ENCODE data around the gene CD69. TPM values are rescaled to one million over a fixed set of nuclear protein-coding genes. Genes with fewer than 3 reads are reported as not detected.

CD69 gene
- not detected in 2 replicates for total RNA-seq (2014; rRNA removed; shearing (Covaris generic); ENCODE audit: low replicate concordance)

DNA sequence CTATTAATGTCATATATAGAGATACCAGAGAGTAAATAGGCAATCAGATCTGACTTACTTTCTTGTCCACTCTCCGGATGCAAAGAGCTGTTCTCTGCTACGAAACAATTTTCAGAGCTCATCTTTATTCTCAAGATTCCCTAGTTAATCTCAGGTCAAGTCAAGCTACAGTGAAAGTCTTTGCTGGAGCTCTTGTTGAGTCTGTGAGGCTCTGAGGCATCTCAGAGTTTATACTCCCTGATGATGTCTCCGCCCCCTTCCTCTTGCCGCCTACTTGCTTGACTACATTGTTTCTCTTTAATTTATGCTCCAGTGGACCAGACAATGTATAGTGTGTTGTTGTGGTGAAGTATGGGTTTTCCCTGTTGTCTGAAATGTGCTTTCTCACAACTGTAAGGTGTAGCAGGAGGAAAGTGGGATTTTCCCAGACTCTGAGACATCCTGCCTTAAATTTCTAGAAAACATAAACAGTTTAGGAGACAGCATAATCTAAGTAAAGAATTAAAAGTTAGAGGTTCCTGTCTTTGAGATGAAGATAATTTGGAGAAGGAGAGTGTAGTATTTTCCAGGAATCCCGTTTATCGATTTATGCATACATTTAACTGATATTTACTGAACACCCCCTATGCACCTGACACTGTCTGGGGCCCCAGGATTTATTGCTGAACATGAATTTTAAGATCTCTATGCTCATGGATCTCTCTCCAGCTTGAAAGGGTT, at the start of gene CD69:
TSS of gene CD69 (minus strand) at position 203 of the 720 bp plus-strand sequence. CDS start at position 122, 81 bp downstream.
- no peak for DNase-seq

DNA sequence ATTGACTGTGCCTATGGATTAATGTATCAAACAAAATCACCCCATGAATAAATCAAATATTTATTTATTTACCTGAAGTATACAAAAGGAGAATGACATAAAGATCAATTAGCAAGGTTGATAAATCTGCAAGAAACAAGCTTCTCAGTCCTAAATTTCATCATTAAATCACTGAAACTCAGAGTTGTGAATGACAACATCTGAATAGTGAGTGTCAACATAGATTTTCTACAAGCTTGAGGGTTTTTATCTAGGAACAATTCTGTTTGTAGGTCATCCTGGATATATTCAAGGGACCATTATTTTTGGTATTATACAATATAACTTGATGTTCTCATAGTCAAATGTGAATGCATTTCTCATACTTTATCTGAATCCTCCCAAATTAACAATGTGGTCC, 49.2 kb upstream of the CD69 start:
- Histone ChIP-seq H3K9me3 (no peaks in the 10 kb centered on the region), H3K4me3 (no peak overlapping the region), H3K27me3 (no peaks in the 10 kb centered on the region), H3K36me3 (no peaks in the 10 kb centered on the region)
- DNase-seq: no peak

More for the DNA sequence above, at the start of gene CD69:
- Histone ChIP-seq H3K4me3 (no peak within 1 kb of the TSS), H3K36me3 (no peaks in the 10 kb centered on the region), H3K9me3 (no peaks in the 10 kb centered on the region), H3K27me3 (no peaks in the 10 kb centered on the region)

DNA sequence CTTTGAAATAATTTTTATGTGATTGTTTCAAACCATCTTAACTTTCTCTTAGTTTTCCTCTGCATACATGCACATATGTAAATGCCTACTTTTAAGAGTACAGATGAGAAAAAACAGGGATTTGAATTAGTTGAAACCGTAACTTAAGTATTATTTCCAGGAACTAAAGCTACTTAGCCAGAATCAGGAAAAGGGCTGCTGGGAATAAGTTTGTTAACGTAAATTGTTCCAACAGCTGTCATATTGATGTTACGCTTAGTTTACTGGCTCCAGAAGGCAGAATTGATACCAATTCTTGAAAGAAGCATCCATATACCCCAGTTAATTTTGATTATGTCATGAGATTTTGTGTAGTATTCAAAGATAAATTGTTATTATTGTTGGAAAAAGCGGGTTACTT, 48.6 kb upstream of the CD69 start:
- Histone ChIP-seq H3K9me3 (no peaks in the 10 kb centered on the region), H3K27me3 (no peaks in the 10 kb centered on the region), H3K36me3 (no peaks in the 10 kb centered on the region), H3K4me3 (no peak overlapping the region)
- no peak for DNase-seq

DNA sequence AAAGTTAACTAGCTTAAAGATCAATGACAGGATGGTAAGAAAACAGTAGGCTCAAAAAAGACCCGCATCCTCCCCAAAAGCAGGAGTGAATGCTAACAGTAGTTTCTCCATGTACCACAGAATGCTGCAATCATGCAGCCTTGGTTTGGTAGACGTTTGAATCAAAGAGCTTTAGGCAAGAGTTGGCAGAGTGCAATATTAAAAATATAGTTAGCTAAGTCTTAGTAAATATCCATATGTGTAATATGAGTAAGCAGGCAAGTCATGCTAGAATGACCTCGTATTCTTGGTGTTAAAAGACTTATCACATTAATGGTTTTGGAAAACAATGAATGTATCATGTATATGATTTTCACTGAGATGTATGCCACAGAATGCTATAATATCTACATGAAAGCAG, 47.8 kb upstream of the CD69 start:
- no peak overlapping the region for H3K4me3 ChIP-seq
- no peak for DNase-seq
- H3K9me3 ChIP-seq: no peaks in the 10 kb centered on the region
- H3K36me3 ChIP-seq: no peaks in the 10 kb centered on the region
- no peaks in the 10 kb centered on the region for H3K27me3 ChIP-seq

DNA sequence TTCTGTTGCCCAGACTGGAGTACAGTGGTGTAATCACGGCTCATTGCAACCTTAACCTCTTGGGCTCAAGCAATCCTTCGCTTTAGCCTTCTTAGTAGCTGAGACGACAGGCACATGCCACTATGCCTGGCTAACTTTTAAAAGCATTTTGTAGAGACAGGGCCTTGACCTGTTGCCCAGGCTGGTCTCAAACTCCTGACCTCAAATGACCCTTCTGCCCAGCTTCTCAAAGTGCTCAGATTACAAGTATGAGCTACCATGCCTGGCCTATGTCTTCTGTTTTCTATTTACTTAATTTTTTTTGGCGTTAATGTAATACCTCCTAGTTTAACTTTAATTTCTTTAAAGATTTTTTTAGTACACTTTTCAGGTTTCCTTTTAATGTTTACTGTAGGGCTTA, 46.0 kb upstream of the CD69 start:
- no peak for DNase-seq
- Histone ChIP-seq H3K27me3 (no peaks in the 10 kb centered on the region), H3K4me3 (no peak overlapping the region), H3K36me3 (no peaks in the 10 kb centered on the region), H3K9me3 (no peaks in the 10 kb centered on the region)

DNA sequence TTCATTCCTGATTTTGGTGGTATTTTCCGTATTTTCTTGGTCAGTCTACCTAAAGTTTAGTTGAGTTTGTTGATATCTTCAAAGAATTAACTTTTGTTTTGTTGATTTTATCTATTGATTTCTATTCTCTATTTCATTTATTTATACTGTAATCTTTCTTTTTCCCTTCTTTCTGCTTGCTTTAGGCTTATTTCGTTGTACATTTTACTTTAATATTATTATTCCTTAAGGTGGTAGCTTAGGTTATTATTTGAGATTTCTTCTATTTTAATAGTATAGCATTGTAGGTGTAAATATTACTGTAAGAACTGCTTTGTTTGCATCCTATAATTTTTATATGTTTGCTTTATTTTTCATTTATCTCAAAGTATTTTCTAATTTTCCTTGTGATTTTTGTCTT, 45.2 kb upstream of the CD69 start:
- H3K36me3 ChIP-seq: no peaks in the 10 kb centered on the region
- no peak for DNase-seq
- no peaks in the 10 kb centered on the region for H3K9me3 ChIP-seq
- no peaks in the 10 kb centered on the region for H3K27me3 ChIP-seq
- no peak overlapping the region for H3K4me3 ChIP-seq

DNA sequence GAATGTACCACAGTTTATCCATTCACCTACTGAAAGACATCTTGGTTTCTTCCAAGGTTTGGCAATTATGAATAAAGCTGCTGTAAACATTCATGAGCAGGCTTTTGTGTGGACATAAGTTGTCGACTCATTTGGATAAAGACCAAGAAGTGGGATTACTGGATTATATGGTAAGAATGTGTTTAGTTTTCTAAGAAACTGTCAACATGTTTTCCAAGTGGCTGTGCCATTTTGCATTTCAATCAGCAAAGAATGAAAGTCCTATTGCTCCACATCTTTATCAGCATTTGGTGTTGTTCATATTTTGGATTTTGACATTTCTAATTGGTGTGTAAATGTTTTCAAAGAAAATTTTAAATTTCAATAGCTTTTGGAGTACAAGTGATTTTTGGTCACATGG, 39.3 kb upstream of the CD69 start:
- H3K27me3 ChIP-seq: no peaks in the 10 kb centered on the region
- no peak for DNase-seq
- H3K36me3 ChIP-seq: no peaks in the 10 kb centered on the region
- no peak overlapping the region for H3K4me3 ChIP-seq
- no peaks in the 10 kb centered on the region for H3K9me3 ChIP-seq

DNA sequence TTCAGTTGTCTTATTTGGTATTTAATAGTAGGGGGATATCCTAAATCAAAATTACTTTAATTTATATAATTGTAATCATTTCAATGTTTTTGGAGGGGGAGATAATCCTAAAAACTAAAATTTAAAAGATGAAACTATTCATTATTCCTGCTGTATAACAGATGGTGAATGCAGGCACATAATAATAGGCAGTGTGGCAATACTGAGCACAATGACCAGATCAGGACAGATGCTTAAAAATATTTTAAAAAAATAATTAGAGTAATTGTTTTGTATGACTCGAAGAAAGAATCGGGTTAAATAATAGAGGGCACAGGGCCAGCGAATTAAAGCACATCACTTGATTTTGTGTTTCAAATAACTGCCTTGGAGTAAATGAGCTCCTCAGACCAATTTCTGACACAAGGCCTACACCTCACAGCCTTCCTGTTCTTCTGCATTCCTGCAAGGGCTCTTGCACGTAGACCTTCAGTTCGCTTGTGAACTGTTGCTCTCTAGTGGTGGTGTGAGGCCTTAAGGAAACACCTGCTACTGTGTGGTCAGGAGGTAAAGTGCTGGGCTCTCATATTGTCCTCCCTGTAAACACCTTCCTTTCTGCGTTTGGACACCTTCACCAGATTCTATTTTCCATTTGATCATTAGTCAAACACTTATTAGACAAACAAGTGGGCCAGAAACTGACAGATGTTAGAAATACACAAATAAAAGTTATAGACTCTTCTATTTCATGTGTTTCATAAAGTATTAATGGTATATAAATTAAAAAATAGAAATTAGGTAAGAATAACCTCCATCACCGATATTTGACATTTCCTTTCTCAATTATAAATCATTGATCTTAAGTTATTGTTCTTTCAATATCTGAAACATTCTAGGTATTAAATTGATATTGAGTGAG, 37.3 kb upstream of the CD69 start:
- DNase-seq: peak; percentile 19
- H3K36me3 ChIP-seq: no peaks in the 10 kb centered on the region
- H3K9me3 ChIP-seq: no peaks in the 10 kb centered on the region
- no peak overlapping the region for H3K4me3 ChIP-seq
- no peaks in the 10 kb centered on the region for H3K27me3 ChIP-seq

DNA sequence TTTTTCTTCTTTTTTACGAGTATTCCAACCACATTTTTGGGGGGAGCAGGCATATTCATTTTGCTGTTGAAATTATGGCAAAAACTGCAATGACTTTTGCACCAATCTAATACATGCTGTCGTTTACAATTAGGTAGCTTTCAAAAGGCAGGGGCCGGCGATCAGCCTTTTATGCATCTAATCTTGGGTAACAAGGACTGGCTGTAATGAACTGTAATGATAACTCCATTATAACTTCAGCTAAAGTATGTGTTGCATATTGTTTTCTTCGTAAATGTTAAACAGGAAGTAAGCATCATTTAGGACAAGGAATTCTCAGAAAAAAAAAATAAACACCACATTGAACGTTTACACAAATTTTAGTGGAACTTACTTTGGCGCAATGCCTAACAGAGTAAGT, 36.3 kb upstream of the CD69 start:
- Histone ChIP-seq H3K4me3 (no peak overlapping the region), H3K36me3 (no peaks in the 10 kb centered on the region), H3K9me3 (no peaks in the 10 kb centered on the region), H3K27me3 (no peaks in the 10 kb centered on the region)
- no peak for DNase-seq

DNA sequence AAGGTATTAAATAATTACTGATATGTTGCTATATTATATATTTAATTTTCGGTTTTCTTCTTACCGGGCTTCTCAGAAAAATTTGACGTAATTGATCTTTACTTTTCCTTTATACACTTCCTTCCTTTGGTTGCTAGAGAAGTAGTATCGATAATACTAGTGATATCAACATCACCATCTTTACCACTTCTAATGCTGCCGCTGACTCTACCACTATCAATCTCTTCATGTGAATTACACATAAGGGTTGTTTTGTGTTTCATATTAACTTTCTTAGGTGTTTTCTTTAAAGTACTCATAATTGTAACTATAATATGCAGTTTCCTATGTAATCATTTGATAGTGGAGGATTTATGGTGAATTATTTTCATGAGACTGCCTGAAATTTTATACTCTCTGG, 35.6 kb upstream of the CD69 start:
- Histone ChIP-seq H3K36me3 (no peaks in the 10 kb centered on the region), H3K9me3 (no peaks in the 10 kb centered on the region), H3K4me3 (no peak overlapping the region), H3K27me3 (no peaks in the 10 kb centered on the region)
- no peak for DNase-seq

DNA sequence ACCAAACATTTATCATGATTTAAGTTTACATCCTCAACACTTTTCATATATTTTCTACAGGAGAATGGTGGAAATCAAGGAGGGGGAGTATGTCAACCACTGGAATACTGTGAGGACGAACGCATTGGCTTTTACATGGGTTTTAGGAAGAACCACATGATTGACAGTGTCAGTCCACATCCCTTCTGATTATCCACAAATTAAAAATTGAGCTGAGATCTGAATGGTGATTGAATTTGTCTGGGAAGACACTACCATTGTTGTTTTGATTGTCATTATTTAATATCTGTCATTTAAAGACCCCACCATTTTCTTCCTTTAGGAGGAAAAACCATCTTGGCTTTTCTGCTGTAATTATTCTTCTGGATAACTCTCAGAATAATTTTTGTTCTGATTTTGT, 35.2 kb upstream of the CD69 start:
- no peak for DNase-seq
- no peaks in the 10 kb centered on the region for H3K9me3 ChIP-seq
- H3K27me3 ChIP-seq: no peaks in the 10 kb centered on the region
- H3K4me3 ChIP-seq: no peak overlapping the region
- H3K36me3 ChIP-seq: no peaks in the 10 kb centered on the region

DNA sequence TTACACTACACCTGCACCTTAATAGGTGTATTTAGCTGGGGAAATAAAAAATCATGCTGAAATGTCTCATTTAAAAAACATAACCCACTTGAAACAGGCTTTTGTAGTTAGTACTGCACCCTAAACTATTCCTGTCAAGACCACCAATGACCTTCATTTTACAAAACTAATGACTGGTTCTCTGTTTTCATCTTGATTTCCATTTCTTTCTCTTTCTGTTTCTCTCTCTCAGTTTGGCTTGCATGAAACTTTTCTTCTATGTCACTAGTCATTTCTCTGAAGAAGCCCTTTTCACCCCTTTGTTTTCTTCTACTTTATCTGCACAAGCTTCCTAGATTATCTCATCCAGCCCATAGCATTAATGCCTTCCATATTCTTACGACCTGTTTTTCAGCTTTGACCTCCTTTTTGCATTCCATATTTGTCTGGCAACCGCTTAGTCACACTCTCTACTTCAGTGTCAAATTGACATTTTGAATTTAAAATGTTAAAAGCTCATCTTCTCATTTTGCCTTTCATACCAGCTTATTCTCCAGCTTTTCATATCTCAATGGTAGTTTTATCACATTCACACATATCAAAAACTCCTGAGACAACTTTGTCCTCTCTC, 33.9 kb upstream of the CD69 start:
- H3K9me3 ChIP-seq: peaks cover 3% of the 10 kb centered on the region; the same call in 1 of the 2 replicates
- no peak overlapping the region for H3K4me3 ChIP-seq
- H3K36me3 ChIP-seq: no peaks in the 10 kb centered on the region
- no peak for DNase-seq
- no peaks in the 10 kb centered on the region for H3K27me3 ChIP-seq

DNA sequence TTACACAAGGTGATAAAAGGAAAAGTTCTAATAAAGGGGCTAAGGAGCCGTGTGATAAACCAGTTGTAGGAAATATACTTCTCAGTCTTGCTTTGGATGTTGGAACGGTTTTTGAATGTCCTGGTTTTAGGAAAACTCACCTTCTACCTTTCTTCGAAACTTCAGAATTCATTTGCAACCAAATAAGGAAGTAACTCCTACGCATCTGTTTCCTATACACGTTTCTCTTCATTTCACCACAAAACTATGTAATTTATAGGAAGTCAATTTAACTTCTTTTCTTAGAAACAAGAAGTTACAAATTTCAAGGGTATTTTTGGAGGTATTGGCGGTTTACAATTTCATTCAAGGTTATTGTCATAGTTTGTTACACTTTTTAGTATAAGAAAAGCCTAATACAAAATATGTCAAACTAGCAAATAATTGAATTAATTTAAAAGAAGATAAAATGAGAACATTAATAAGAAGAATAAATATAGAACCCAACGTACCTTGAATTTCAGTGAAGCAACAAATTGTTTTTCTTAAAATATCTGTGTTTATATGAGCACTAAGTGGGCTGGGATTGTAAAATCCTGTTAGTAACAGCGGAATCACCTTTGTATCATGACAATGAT, 33.2 kb upstream of the CD69 start:
- no peak for DNase-seq
- peaks cover 3% of the 10 kb centered on the region; the same call in 1 of the 2 replicates for H3K9me3 ChIP-seq
- no peaks in the 10 kb centered on the region for H3K27me3 ChIP-seq
- H3K4me3 ChIP-seq: no peak overlapping the region
- H3K36me3 ChIP-seq: no peaks in the 10 kb centered on the region

DNA sequence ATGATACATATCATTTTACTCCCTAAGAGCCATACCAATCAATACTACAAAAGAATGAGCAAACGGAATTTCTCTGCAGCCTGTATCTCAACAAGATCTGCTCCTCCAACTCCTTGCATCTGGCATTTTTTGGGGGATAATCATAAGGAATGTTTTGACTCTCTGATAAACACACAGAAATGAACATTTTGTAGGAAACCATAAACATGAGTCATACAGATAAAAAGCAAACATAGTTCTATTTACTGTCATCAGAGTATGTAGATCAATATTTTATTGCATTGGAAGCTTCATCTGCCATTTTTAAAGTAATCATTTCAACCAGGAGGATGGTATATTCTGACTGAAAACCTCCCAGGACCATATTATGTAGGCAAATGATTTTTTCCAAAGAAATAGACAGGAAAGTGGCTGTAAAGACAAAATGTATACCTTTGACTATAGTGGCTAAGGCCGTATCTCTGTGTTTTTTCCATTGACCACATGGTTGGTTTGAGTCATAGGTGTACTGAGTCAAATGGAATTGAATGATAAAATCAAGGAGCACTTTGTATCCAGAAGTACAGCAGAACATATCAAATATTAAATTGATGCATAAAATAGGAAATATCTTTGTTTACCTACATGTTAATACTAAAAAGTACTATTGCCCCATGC, 32.4 kb upstream of the CD69 start:
- Histone ChIP-seq H3K4me3 (no peak overlapping the region), H3K9me3 (peaks cover 3% of the 10 kb centered on the region; the same call in 1 of the 2 replicates), H3K36me3 (no peaks in the 10 kb centered on the region), H3K27me3 (no peaks in the 10 kb centered on the region)
- DNase-seq: no peak

DNA sequence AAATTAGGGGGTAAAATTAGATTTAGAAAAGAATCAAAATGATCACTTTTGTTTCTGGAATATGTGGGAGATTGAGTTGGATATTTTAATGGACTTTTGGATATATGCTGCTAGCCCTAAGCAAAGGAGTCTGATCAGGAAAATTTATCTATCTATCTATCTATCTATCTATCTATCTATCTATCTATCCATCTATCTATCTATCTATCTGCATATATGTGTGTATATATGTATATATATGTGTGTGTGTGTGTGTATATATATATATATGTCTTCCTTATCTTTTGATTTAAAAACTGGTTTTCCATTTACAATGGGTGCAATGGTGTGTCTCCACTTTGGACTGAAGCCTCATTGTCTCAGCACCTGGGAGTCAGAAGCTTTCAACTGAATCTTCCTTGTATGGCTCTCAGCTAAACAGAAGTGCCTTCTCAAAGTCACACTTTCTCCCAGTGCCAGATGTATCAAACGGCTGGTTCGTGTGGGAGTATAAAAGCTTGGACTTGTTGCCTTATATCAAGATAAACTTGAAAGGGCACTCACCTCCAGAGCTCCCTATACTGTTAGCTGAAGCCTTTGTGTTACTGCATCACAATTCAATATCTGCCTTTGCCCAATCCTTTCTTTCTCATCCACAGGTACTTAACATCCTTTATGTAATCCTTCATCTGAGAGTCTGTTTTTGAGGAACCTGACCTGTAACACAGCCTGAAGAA, 31.6 kb upstream of the CD69 start:
- Histone ChIP-seq H3K36me3 (no peaks in the 10 kb centered on the region), H3K27me3 (no peaks in the 10 kb centered on the region), H3K4me3 (no peak overlapping the region), H3K9me3 (peaks cover 3% of the 10 kb centered on the region; the same call in 1 of the 2 replicates)
- no peak for DNase-seq

All from MG63 (cell line).